Measurements from ENCODE around the gene CRIP1. TPM values are rescaled to one million over a fixed set of nuclear protein-coding genes. Genes with fewer than 3 reads are reported as not detected.

Gene CRIP1
- total RNA-seq, 1 donor = 52.0 TPM

- DNase-seq (ENCODE audit: low read depth in 2 of 3, low spot score in 2 of 3) = no peak
Measured at GRCh38 chr14:105529569-105530284, 43.0 kb downstream of the CRIP1 start.

- DNase-seq (ENCODE audit: low read depth in 2 of 3, low spot score in 2 of 3) = no peak
Measured at GRCh38 chr14:105530285-105531087, 43.8 kb downstream of the CRIP1 start.

GRCh38 chr14:105531088-105531893 is 44.6 kb downstream of the CRIP1 start:
- DNase-seq (ENCODE audit: low read depth in 2 of 3, low spot score in 2 of 3) = no peak

- no peak for DNase-seq (ENCODE audit: low read depth in 2 of 3, low spot score in 2 of 3)
Measured at GRCh38 chr14:105531894-105532623, 45.4 kb downstream of the CRIP1 start.

- no peak for DNase-seq (ENCODE audit: low read depth in 2 of 3, low spot score in 2 of 3)
Measured at GRCh38 chr14:105532735-105533141, 46.1 kb downstream of the CRIP1 start.

- no peak for DNase-seq (ENCODE audit: low read depth in 2 of 3, low spot score in 2 of 3)
Measured at GRCh38 chr14:105533391-105533790, 46.7 kb downstream of the CRIP1 start.

GRCh38 chr14:105533811-105534498 is 47.3 kb downstream of the CRIP1 start:
- DNase-seq (ENCODE audit: low read depth in 2 of 3, low spot score in 2 of 3) = no peak

- no peak for DNase-seq (ENCODE audit: low read depth in 2 of 3, low spot score in 2 of 3)
Measured at GRCh38 chr14:105534586-105534985, 47.9 kb downstream of the CRIP1 start.

GRCh38 chr14:105536051-105536450 is 49.4 kb downstream of the CRIP1 start:
- DNase-seq (ENCODE audit: low read depth in 2 of 3, low spot score in 2 of 3) = no peak

GRCh38 chr14:105536691-105537579 is 50.2 kb downstream of the CRIP1 start:
- no peak for DNase-seq (ENCODE audit: low read depth in 2 of 3, low spot score in 2 of 3)

- peak in 2 of 3 donors; percentile 60 to 65 for DNase-seq (ENCODE audit: low read depth in 2 of 3, low spot score in 2 of 3)
Measured at GRCh38 chr14:105537580-105538474, 51.1 kb downstream of the CRIP1 start.

Other genes starting within 250 kb of the CRIP1 start
- 10.2 TPM for gene BTBD6, start 238.4 kb upstream of the CRIP1 start, total RNA-seq
- gene BRF1, start 185.9 kb upstream of the CRIP1 start, total RNA-seq = 125 TPM
- gene PACS2, start 172.1 kb upstream of the CRIP1 start, total RNA-seq = 104 TPM
- 1.1 TPM for gene TEX22, start 88.3 kb upstream of the CRIP1 start, total RNA-seq
- 110 TPM for gene MTA1, start 67.1 kb upstream of the CRIP1 start, total RNA-seq
- 43.9 TPM for gene CRIP2, start 12.1 kb upstream of the CRIP1 start, total RNA-seq
- gene TEDC1, start 4.4 kb downstream of the CRIP1 start, total RNA-seq = 29.1 TPM
- 46.3 TPM for gene TMEM121, start 39.7 kb downstream of the CRIP1 start, total RNA-seq